Measurements from ENCODE around the gene MARCHF10. TPM values are rescaled to one million over a fixed set of nuclear protein-coding genes. Genes with fewer than 3 reads are reported as not detected.

The MARCHF10 gene
- total RNA-seq, 2 experiments from 2014 or later: not detected

DNA sequence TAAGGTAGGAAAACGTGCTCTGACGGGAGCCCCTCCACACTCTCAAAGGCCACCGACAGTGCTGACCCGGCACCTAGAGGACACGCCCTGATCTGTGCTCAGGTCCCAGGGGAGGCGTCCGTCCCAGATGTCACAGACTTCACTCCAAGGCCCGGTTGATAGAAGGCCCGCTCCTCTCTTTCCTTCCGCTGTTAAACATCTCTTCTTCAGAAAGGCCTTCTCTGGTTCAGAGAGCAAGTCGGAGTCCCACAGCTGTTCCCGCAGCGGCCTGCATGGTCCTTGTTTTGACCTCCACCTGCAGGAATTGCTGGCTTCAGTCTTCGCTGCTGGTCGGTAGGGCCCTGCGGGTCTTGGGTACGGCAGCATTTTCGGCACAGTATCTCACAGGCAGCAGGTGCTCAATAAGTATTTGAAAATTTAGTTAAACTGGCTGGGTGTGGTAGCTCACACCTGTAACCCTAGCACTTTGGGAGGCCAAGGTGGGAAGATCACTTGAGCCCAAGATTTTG, 92.2 kb downstream of the MARCHF10 start:
- no peak overlapping the region for H3K27ac Mint-ChIP-seq
- peaks cover 12% of the 10 kb centered on the region for H3K4me1 Mint-ChIP-seq (ENCODE audit: low read depth)
- intact Hi-C loops (cut with micrococcal nuclease): no loop called here
- DNase-seq (no peak), ATAC-seq (no peak)
- no peak overlapping the region for H3K4me3 Mint-ChIP-seq
- peaks cover 9% of the 10 kb centered on the region for H3K27me3 Mint-ChIP-seq
- H3K9me3 Mint-ChIP-seq: no peaks in the 10 kb centered on the region
- H3K36me3 Mint-ChIP-seq (ENCODE audit: low read depth): no peaks in the 10 kb centered on the region
- POLR2A ChIA-PET: no interaction called here
- CTCF ChIA-PET: no interaction called here
- TF ChIP-seq, protein P1, sequence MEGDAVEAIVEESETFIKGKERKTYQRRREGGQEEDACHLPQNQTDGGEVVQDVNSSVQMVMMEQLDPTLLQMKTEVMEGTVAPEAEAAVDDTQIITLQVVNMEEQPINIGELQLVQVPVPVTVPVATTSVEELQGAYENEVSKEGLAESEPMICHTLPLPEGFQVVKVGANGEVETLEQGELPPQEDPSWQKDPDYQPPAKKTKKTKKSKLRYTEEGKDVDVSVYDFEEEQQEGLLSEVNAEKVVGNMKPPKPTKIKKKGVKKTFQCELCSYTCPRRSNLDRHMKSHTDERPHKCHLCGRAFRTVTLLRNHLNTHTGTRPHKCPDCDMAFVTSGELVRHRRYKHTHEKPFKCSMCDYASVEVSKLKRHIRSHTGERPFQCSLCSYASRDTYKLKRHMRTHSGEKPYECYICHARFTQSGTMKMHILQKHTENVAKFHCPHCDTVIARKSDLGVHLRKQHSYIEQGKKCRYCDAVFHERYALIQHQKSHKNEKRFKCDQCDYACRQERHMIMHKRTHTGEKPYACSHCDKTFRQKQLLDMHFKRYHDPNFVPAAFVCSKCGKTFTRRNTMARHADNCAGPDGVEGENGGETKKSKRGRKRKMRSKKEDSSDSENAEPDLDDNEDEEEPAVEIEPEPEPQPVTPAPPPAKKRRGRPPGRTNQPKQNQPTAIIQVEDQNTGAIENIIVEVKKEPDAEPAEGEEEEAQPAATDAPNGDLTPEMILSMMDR (IDR thresholded peaks at IDR 0.05): no peak

DNA sequence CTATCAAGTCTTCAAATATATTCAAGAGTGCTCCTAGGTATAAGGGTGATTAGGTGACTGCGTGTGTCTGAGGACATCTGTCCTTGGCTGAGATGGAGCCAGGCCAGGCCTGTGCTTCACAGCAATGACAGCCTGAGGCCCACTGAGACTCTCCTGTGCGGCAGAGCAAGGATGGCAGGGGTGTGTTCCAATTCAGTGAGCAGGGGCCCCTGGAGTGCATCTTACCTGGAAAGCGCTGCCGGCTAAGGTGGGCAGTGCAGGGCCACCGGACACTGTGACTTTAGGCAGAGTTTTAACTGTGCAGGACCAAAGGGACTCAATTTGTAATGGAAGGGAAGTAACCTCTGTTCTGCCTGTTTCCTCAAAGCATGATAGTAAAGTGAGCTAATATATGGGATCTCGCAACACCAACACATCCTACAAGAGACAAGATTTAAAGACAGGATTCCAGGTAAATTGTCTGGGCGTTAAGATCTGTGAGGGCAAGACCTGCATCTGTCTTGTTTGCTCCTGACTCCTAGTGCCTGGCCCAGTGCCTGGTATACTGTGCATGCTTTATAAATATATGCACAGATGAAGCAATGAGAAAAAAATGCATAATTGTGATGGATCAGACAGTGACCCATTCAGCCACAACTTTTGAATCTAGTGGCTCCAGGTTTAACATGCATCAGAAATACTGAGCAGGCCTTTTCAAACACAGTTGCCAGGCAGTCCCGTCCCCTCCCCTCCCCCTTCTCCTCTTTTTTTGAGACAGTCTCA, 93.9 kb downstream of the MARCHF10 start:
- H3K27ac Mint-ChIP-seq: no peak overlapping the region
- H3K27me3 Mint-ChIP-seq: no peaks in the 10 kb centered on the region
- peaks cover 6% of the 10 kb centered on the region for H3K4me1 Mint-ChIP-seq (ENCODE audit: low read depth)
- H3K4me3 Mint-ChIP-seq: no peak overlapping the region
- TF ChIP-seq, protein P1 (IDR thresholded peaks at IDR 0.05): no peak
- no peak for ATAC-seq
- H3K9me3 Mint-ChIP-seq: no peaks in the 10 kb centered on the region
- POLR2A ChIA-PET: interaction anchor here (0.6 kb wide), 2 partner anchors 9 to 671 kb away, joined by 3 read pairs; no protein-coding TSS in a partner anchor
- H3K36me3 Mint-ChIP-seq (ENCODE audit: low read depth): no peaks in the 10 kb centered on the region
- CTCF ChIA-PET: no interaction called here
- no peak for DNase-seq
- intact Hi-C loops (cut with micrococcal nuclease): no loop called here

DNA sequence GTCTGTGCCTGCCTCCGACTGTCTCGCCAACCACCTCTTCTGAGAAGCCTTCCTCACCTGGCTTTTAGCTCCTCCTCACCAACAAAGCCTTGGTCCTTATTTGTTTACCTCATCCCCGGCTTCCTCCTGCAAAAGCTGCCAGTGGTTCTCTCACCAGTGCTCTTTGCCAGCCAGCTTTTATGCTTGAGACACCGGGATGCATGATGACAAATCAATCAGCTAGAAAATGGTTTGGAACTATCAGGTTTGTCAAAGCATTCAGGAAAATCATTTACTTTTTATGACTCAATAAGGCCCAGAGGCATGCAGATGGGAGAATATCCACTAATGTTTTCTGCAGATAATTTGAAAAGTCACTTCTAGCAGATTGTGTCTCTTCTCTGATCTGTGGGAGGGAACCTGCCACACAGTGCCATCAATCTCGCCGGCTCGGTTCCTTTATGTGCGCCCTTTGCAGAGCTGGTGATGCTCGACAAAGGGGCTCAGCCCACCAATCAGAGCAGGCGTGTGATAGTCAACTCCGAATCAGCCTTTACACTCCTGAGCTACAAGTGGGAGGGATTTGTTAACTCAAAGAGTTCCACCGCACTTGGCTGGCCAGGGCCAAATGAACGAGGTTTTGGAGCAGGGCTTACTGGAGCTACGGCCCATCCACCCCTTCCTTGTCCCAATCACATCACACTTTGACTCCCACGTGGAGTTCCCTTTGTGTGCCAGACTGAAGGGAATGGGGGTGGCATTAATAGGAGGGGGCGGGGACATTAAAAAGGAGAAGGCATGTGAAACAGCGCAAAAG, 94.8 kb downstream of the MARCHF10 start:
- Mint-ChIP-seq H3K4me1 (ENCODE audit: low read depth) (no peaks in the 10 kb centered on the region), H3K36me3 (ENCODE audit: low read depth) (no peaks in the 10 kb centered on the region), H3K4me3 (no peak overlapping the region), H3K9me3 (peaks cover 3% of the 10 kb centered on the region), H3K27me3 (no peaks in the 10 kb centered on the region), H3K27ac (no peak overlapping the region)
- POLR2A ChIA-PET: no interaction called here
- ATAC-seq (no peak), DNase-seq (no peak)
- TF ChIP-seq, protein P1 (IDR thresholded peaks at IDR 0.05): no peak
- intact Hi-C loops (cut with micrococcal nuclease): no loop called here
- CTCF ChIA-PET: no interaction called here

DNA sequence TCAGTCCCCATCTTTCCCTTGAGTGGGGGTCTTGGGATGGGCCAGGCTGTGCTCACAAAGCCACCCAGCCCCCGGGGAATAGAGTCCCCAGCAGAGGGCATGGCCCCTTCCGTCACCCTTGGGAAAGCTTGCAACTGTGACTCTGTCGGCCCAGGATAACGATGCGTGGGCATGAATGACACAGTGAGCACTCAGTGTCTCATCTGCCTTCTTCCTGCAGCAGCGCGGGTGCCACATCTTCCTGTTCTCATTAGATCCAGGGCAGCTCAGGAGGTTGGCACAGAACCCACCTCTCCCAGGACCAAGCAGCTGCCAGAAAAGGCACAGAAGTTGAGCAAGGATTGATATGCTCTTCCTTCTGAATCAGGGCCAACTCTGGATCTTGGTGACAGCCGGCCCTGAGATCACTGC, 95.9 kb downstream of the MARCHF10 start:
- DNase-seq (no peak), ATAC-seq (no peak)
- ChIA-PET CTCF (interaction anchor here (1.4 kb wide), 1 partner anchor 695 kb away, joined by 3 read pairs; no protein-coding TSS in a partner anchor), POLR2A (no interaction called here)
- Mint-ChIP-seq H3K4me1 (ENCODE audit: low read depth) (no peaks in the 10 kb centered on the region), H3K27ac (no peak overlapping the region), H3K9me3 (peaks cover 4% of the 10 kb centered on the region), H3K4me3 (no peak overlapping the region), H3K27me3 (peaks cover 3% of the 10 kb centered on the region), H3K36me3 (ENCODE audit: low read depth) (no peaks in the 10 kb centered on the region)
- TF ChIP-seq, protein P1 (IDR thresholded peaks at IDR 0.05): no peak
- intact Hi-C loops (cut with micrococcal nuclease): no loop called here

DNA sequence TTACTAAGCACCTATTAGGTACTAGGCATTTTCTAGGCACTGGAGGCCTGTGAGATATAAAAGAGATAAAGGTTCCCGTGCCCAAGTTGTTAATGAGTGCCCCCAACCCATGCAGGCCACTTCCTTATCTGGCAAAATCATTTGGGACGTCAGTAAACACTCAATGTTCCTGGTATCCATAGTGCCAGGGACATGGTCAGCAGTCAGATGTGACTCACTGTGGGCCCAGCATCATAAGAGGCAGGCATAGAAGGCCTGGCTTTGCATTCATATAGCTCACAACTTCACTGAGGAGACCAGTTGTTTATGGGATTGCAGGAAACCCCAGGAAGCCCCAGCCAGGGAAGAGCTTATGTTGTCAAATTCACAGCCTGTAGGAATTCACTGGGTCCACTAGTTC, 99.5 kb downstream of the MARCHF10 start:
- Mint-ChIP-seq H3K27me3 (peaks cover 18% of the 10 kb centered on the region), H3K4me1 (ENCODE audit: low read depth) (peaks cover 15% of the 10 kb centered on the region), H3K27ac (no peak overlapping the region), H3K9me3 (peaks cover 4% of the 10 kb centered on the region), H3K4me3 (no peak overlapping the region), H3K36me3 (ENCODE audit: low read depth) (no peaks in the 10 kb centered on the region)
- ATAC-seq (no peak), DNase-seq (no peak)
- CTCF ChIA-PET: no interaction called here
- intact Hi-C loops (cut with micrococcal nuclease): no loop called here
- TF ChIP-seq, protein P1 (IDR thresholded peaks at IDR 0.05): no peak
- POLR2A ChIA-PET: interaction anchor here (0.5 kb wide), 1 partner anchor 423 kb away, joined by 3 read pairs; no protein-coding TSS in a partner anchor

Data from activated CD8-positive, alpha-beta T cell treated with anti-CD3 and anti-CD28 coated beads for 36 hours (primary cell).